Measurements from ENCODE around the gene EIF4E1B. TPM values are rescaled to one million over a fixed set of nuclear protein-coding genes. Genes with fewer than 3 reads are reported as not detected.
"Not testable (repeated sequence)": the region's sequence is repeated elsewhere in the genome, so short reads cannot be mapped to it uniquely, and the experiment has no call there.

The EIF4E1B gene
- total and polyA plus RNA-seq, 4 donors = not detected

- TF ChIP-seq, protein P1, sequence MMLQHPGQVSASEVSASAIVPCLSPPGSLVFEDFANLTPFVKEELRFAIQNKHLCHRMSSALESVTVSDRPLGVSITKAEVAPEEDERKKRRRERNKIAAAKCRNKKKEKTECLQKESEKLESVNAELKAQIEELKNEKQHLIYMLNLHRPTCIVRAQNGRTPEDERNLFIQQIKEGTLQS (IDR thresholded peaks at IDR 0.05) = no peak
- TF ChIP-seq JUND (IDR thresholded peaks at IDR 0.05) = no peak
- no peak for TF ChIP-seq RAD21 (IDR thresholded peaks at IDR 0.05)
- TF ChIP-seq GABPA (IDR thresholded peaks at IDR 0.05 in 1 of 2, conservative IDR thresholded peaks at IDR 0.05 in 1 of 2) = no peak
Observed at GRCh38 chr5:176589039-176589769, 41.3 kb upstream of the EIF4E1B start (continued).

GRCh38 chr5:176590035-176590717 is 40.3 kb upstream of the EIF4E1B start:
- Histone ChIP-seq H3K27ac (ENCODE audit: low read depth in 1 of 2, low read length in 2 of 2) (no peak overlapping the region), H3K4me3 (ENCODE audit: low read depth in 1 of 3, low read length in 3 of 3) (no peak overlapping the region), H3K9ac (ENCODE audit: low read depth in 1 of 2, low read length in 2 of 2) (no peak overlapping the region), H3K9me3 (ENCODE audit: control insufficient read depth in 4 of 4, low read length in 3 of 4) (peaks cover 0 to 1% (median under 1%) of the 10 kb centered on the region in 4 donors), H3K27me3 (ENCODE audit: control insufficient read depth in 4 of 4, insufficient read depth in 4 of 4, low read length in 3 of 4) (no peaks in the 10 kb centered on the region), H3K4me1 (ENCODE audit: control insufficient read depth in 4 of 4, insufficient read depth in 4 of 4, low read length in 3 of 4) (no peaks in the 10 kb centered on the region), H3K36me3 (ENCODE audit: control insufficient read depth in 4 of 4, insufficient read depth in 3 of 4, low read depth in 1 of 4, low read length in 3 of 4) (peaks cover 0 to 17% (median 3%) of the 10 kb centered on the region in 4 donors)
- no peak for DNase-seq (ENCODE audit: low spot score)
- TF ChIP-seq YY1 (IDR thresholded peaks at IDR 0.05) = no peak
- TF ChIP-seq, protein P1 (IDR thresholded peaks at IDR 0.05) = no peak
- no peak for TF ChIP-seq GABPA (IDR thresholded peaks at IDR 0.05 in 1 of 2, conservative IDR thresholded peaks at IDR 0.05 in 1 of 2)
- WGBS = 94% methylated on average over 17 of the region's 17 CpGs

DNA sequence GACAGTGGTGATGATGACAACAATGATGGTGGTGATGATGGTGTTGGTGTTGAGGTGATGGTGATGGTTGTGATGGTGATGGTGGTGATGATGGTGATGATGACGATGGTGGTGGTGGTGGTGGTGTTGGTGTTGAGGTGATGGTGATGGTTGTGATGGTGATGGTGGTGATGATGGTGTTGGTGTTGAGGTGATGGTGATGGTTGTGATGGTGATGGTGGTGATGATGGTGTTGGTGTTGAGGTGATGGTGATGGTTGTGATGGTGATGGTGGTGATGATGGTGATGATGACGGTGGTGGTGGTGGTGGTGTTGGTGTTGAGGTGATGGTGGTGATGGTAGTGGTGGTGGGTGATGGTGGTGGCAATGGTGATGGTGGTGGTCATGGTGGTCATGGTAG is 38.8 kb upstream of the EIF4E1B start:
- 88% methylated on average over 2 of the region's 2 CpGs for WGBS
- not testable (repeated sequence) for H3K27me3 ChIP-seq (ENCODE audit: control insufficient read depth in 4 of 4, insufficient read depth in 4 of 4, low read length in 3 of 4)

GRCh38 chr5:176592573-176592972 is 37.9 kb upstream of the EIF4E1B start:
- peaks cover 0 to 15% (median 3%) of the 10 kb centered on the region in 4 donors for H3K36me3 ChIP-seq (ENCODE audit: control insufficient read depth in 4 of 4, insufficient read depth in 3 of 4, low read depth in 1 of 4, low read length in 3 of 4)
- no peak overlapping the region for H3K27ac ChIP-seq (ENCODE audit: low read depth in 1 of 2, low read length in 2 of 2)
- WGBS = 97% methylated on average over 3 of the region's 3 CpGs
- H3K27me3 ChIP-seq (ENCODE audit: control insufficient read depth in 4 of 4, insufficient read depth in 4 of 4, low read length in 3 of 4) = no peaks in the 10 kb centered on the region
- DNase-seq (ENCODE audit: low spot score) = no peak
- no peaks in the 10 kb centered on the region for H3K9me3 ChIP-seq (ENCODE audit: control insufficient read depth in 4 of 4, low read length in 3 of 4)
- no peak for TF ChIP-seq ZBTB33 (IDR thresholded peaks at IDR 0.05)
- TF ChIP-seq RAD21 (IDR thresholded peaks at IDR 0.05) = no peak
- TF ChIP-seq CTCF (IDR thresholded peaks at IDR 0.05; ENCODE audit: low read depth, low read length, missing input control) = no peak
- TF ChIP-seq HNF4G (IDR thresholded peaks at IDR 0.05) = no peak
- no peak for TF ChIP-seq FOXA1 (IDR thresholded peaks at IDR 0.05)
- TF ChIP-seq MAX (IDR thresholded peaks at IDR 0.05) = no peak
- H3K4me3 ChIP-seq (ENCODE audit: low read depth in 1 of 3, low read length in 3 of 3) = no peak overlapping the region
- H3K9ac ChIP-seq (ENCODE audit: low read depth in 1 of 2, low read length in 2 of 2) = no peak overlapping the region
- H3K4me1 ChIP-seq (ENCODE audit: control insufficient read depth in 4 of 4, insufficient read depth in 4 of 4, low read length in 3 of 4) = peaks cover 4 to 14% (median 6%) of the 10 kb centered on the region in 4 donors

More for the DNA sequence above, 38.8 kb upstream of the EIF4E1B start:
- H3K4me1 ChIP-seq (ENCODE audit: control insufficient read depth in 4 of 4, insufficient read depth in 4 of 4, low read length in 3 of 4); DNase-seq (ENCODE audit: low spot score); H3K4me3 ChIP-seq (ENCODE audit: low read depth in 1 of 3, low read length in 3 of 3); H3K9ac ChIP-seq (ENCODE audit: low read depth in 1 of 2, low read length in 2 of 2); H3K27ac ChIP-seq (ENCODE audit: low read depth in 1 of 2, low read length in 2 of 2); H3K9me3 ChIP-seq (ENCODE audit: control insufficient read depth in 4 of 4, low read length in 3 of 4): not testable (repeated sequence)
- H3K36me3 ChIP-seq (ENCODE audit: control insufficient read depth in 4 of 4, insufficient read depth in 3 of 4, low read depth in 1 of 4, low read length in 3 of 4) = peaks cover 0 to 15% (median 3%) of the 10 kb centered on the region in 4 donors

Measured in liver (tissue), 9 donors.